Thyroid gland (tissue), 4 donors: Measurements from ENCODE around the gene LLCFC1.

Source experiments
- POLR2A ChIP-seq, 2 donors: fragments of 450-650 bp; IDR thresholded peaks; one replicate each; pipeline ENCODE4 v1.6.1; 2017; ENCODE audit warnings: antibody characterized with exemption in 2 of 2, mild to moderate bottlenecking in 2 of 2, moderate library complexity in 1 of 2
- TF ChIP-seq, protein P1 (sequence below), 6 experiments: fragments of 200-600 bp in 3 of 6; fragments of 450-650 bp in 3 of 6; sonication (generic) in 3 of 6; IDR thresholded peaks; one replicate each; pipeline ENCODE4 v1.5.1; 2016 to 2019; ENCODE audit warnings: antibody characterized with exemption in 6 of 6, mild to moderate bottlenecking in 2 of 6, inconsistent platforms in 1 of 6, moderate library complexity in 1 of 6

DNA sequence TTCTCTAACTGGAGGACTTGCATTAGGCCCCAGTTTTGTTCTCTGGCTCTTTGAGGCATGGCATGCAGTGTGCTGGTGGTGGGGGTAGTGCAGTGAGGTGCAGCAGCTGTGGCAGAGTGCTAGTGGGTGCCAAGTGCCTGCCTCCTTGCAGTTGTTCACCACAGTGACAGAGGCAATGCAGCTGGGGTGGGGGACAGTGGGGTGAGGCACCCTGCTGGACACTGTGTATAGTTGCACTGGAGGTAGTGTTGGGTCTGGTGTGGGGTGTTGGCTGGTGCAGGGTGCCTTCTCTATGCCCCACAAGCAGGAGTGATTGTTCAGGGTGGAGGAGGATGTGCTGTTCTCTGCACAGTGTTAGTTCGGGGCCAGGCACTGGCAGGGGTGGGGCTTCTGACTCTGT is 44.5 kb downstream of the LLCFC1 start:
- TF ChIP-seq, protein P1, sequence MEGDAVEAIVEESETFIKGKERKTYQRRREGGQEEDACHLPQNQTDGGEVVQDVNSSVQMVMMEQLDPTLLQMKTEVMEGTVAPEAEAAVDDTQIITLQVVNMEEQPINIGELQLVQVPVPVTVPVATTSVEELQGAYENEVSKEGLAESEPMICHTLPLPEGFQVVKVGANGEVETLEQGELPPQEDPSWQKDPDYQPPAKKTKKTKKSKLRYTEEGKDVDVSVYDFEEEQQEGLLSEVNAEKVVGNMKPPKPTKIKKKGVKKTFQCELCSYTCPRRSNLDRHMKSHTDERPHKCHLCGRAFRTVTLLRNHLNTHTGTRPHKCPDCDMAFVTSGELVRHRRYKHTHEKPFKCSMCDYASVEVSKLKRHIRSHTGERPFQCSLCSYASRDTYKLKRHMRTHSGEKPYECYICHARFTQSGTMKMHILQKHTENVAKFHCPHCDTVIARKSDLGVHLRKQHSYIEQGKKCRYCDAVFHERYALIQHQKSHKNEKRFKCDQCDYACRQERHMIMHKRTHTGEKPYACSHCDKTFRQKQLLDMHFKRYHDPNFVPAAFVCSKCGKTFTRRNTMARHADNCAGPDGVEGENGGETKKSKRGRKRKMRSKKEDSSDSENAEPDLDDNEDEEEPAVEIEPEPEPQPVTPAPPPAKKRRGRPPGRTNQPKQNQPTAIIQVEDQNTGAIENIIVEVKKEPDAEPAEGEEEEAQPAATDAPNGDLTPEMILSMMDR (IDR thresholded peaks at IDR 0.05): no peak
- TF ChIP-seq POLR2A (IDR thresholded peaks at IDR 0.05): no peak
